Loucy (cell line): Measurements from ENCODE around the gene PCA3.

ENCODE experiments used
- CTCF ChIP-seq: fragments of 200-600 bp; sonication (generic); conservative IDR thresholded peaks from 2 replicates; pipeline ENCODE4 v1.5.1; 2014; ENCODE audit warnings: mild to moderate bottlenecking, antibody characterized with exemption, low read length
- EZH2phosphoT487 ChIP-seq: fragments of 200-600 bp; IDR thresholded peaks from 2 replicates; pipeline ENCODE4 v1.6.1; 2018; ENCODE audit warnings: antibody characterized with exemption, mild to moderate bottlenecking, moderate library complexity, borderline replicate concordance

- no peak for TF ChIP-seq CTCF
- no peak for TF ChIP-seq EZH2phosphoT487
Observed at GRCh38 chr9:76812591-76812990, 48.4 kb downstream of the PCA3 start.
